NCI-H774 (cell line): ENCODE data around the gene UNC93A.
A peak's percentile ranks its signal among the peaks of the same experiment; 100 is the strongest.
"Not testable (repeated sequence)": the region's sequence is repeated elsewhere in the genome, so short reads cannot be mapped to it uniquely, and the experiment has no call there.

Experiments used
- DNase-seq: peaks from one replicate; lab custom pipeline; 2025; lab: John Stamatoyannopoulos, UW

Gene UNC93A

DNA sequence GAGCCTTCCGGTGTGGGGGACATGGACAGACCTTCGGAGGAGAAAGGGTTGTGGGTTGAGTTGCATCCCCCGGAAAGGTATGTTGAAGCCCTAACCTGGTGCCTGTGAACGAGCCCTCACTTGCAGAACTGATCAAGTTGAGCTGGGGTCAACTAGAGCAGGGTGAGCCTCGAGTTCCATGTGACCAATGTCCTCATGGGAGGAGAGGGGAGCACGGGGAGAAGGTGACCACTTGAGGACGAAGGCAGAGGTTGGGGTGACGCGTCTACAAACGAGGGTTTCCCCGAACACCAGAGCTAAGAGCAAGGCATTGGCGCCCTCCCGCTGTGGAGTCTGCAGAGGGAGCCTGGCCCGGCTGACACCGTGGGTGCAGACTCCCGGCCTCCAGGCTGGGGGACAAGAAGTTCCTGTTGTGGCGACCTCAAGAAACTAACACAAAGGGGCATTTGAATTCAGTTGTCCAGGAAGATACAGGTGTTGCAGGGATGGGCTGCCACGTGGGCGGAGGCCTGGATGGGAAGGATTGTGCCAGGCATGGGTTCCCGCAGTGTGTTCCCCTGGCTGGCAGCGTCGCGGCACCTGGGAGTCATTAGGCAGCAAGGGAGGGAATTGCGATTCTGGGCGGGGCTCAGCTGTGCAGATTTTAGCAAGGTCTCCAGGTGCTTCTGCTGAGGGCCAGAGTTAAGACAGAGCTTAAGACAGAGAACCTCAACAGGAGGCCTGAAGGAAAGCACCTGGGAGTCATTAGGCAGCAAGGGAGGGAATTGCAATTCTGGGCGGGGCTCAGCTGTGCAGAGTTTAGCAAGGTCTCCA is 20.4 kb upstream of the UNC93A start:
- no peak for DNase-seq

DNA sequence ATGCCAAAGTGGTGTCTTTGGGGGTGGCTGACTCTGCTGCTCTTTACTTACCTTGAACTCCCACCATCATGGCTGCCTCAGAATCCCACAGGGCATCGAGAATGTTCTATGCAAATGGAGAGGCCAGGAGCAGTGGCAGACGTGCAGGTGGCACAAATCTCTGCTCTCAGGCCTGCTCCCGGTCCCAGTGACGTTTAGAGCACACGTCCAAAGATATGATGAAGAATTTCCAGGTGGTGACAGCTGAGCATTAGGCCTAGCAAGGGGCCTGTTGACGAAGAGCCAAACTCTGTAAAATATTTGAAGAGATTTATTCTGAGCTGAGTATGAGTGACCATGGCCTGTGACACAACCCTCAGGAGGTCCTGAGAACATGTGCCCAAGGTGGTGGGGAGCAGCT is 19.0 kb upstream of the UNC93A start:
- no peak for DNase-seq

DNA sequence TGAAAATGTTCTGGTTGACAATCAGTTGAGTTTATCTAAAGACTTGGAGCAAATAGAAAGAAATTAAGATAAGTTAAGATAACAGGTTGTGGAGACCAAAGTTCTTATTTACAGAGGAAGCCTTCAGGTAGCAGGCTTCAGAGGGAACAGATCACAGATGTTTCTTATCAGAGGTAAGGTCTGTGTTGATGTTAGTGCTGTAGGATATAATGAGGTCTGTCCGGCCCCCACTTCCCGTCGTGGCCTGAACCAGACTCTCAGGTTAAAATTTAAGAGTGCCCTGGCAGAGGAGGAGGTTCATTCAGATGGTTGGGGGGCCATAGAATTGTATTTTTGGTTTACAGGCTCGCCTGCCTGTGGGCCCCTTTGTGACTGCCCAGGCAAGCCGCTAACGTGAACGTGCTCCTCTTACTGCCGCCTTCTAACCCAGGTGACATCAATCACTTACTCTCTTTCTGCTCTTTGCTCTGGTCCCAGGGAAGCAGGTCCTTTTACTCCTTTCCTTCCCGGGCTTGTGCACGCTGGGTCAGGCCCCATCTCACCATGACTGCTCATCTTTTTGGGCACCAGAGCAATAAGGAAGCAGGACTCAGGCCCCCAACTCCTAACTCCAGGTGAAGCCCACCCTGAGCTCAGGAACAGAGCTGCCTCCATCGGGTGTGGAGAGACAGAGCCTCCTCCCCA is 18.3 kb upstream of the UNC93A start:
- DNase-seq = no peak

DNA sequence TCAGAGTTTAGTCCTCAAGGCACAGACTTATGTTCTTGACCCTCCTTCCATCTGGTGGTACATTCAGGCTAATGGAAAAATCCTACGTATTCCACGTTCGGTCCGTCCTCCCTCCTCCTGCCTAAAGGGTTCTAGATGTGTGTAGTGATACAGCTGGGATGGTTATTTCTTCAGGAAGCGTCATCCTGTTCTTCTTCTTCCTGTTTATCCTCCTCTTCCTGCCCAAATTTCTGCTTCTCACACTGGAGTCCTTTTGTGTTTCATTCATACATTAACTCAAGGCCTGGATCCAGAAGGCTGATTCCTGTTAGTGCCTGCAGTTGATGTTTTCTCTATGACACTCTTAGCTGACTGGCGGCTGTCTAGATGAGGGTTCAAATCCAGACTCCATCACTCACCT is 16.8 kb upstream of the UNC93A start:
- DNase-seq = no peak

DNA sequence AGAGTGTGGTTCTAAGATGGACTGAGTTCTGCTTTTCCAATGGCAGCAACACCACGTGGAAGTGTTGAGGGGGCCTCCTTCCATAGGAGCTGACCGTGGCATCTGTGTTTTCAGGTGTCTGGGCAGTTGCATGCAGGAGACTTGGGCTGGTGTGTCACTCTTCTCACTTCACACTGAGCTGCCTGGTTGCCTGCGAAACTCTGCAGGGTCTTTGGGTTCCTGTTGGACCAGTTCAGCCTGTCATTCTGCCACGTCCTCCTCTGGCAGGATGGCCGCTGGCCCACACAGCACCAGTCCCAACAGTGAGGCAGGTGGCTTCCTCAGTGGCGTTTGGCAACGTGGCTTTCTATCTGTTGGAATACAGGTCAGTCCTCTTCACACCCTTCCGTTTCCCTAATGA is 16.1 kb upstream of the UNC93A start:
- no peak for DNase-seq

DNA sequence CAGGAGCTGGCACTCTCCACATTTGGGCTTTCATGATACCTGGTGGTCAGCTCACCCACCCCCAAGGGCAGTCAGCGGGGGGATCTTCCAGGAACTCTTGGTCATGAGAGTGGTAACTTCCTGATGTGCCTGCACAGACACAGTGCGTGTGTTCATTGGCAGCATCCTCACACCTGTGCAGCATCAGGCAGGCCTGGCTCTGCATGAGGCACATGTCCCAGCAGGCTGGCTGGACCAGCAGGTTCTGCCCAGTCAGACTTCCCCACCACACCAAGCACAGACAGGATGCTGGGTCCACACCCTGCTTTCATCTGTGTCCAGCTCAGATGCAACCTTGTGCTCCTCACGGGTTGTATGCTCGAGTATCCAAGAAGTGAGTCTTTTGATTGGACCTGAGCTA is 15.7 kb upstream of the UNC93A start:
- no peak for DNase-seq

DNA sequence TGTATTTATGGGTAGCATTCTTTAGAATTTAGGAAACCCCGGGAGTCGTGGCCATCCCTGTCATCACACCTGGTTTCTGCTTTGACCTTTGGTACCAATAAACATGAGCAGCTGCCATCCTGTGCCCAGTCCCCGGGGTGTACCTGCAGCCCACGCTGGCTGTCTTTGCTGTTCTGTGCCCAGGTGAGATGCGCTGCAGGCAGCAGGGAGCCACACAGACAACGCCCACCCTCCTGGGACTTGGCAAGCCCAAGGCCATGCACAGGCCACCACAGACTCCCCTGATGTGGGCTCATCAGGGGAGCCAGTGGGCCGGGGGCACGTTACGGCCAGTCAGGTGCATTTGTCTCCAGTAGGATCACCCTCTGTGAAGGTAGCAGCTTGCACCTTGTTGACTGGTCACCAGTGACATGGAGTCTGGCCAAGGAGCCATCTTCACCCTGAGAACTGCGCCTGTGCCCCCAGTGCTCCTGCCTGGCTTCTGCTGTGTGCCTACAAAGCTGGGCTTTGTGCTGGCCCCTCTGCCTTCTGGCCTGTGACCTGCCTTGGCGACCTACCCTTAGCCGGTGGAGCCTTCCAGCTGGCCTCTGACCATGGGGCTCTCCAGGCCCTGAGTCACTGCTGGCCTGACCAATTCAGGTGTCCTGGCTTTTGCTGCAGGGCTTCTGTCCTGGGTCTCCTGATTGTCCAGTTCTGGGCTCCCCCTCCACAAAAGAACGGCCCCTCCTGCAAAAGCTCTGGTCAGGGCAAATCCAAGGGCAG is 14.2 kb upstream of the UNC93A start:
- no peak for DNase-seq

DNA sequence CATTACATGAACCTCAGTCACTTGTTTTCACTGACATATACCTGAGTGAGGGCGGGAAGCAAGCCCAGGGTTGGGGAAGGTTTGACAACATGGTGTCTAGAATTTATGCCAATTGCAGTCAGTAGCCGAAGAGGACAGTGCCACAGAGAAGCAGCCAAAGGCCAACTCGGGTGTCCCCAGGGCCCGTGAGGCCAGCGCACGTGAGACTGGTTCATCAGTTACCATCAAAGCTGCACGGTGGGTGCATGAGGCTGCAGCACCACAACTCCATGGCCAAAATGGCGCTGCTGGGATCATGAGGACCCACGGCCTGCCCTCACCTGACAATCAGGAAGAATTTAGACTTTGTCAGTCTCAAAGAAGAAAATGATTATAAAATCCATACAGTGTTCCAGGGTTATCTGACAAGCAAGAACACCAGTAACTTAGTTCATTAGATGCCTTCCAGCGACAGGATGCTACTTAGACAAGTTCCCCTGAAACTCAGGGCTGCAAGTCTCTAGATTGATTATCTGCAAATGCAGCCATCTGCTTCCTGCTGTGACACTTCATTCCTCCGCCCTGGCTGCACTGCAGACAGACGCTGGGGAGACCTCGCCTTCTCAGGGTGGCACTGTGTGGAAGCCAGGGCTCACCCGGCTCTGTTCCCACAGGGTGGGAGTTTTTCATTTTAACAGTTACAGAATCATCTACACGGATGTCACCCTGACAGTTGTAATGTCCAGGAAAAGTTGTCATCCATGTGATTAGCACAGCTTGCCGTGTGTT is 12.8 kb upstream of the UNC93A start:
- DNase-seq = not testable (repeated sequence)

DNA sequence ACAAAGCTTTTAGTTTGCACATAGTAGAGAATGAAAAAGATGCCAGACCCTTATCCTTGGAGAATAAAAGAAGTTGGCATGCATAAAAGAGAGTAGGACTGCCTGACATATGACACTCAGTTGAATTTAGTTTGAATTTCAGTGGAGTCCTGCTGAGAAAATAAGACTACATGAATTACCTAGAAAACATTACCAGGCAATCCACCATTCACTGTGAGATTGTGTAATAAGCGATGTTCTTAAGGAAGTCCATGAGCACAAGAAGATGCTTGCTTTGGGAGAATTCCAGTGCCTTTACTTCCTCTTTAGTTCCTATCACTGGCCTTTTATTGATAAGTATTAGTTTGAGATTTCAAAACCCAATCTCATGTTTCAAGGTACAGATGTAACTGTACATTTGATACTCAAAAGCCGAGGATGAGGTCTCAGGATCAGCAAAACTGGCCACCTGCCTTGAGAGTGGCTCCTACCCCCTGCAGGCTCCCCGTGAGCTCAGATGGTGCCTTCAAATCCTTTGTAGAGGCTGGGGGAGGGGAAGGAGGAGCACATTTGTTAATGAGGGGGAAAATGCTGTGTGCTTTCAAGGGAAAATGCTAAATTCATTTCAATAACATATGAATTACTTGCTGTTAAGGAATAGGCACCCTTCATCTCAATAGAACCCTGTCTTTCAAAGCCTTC is 11.2 kb upstream of the UNC93A start:
- no peak for DNase-seq

DNA sequence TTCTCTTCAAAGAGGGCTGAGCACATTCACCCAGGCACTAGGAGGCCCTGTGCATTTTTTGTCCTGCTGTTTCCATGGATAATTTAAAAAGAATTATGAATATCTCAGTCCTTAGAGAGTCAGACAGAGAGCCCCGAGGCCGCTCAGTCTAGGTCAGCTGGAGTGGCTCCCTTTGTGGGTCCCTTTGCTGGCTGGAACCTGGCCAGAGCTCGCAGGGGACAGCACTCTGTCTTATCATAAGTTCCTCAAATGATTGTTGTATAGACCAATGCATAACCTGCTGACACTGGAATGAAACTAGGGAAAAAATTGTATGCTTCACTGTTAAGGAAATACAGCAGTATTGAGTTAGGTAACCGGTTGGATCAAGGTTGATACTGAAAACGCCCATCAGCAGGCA is 10.6 kb upstream of the UNC93A start:
- DNase-seq = not testable (repeated sequence)

DNA sequence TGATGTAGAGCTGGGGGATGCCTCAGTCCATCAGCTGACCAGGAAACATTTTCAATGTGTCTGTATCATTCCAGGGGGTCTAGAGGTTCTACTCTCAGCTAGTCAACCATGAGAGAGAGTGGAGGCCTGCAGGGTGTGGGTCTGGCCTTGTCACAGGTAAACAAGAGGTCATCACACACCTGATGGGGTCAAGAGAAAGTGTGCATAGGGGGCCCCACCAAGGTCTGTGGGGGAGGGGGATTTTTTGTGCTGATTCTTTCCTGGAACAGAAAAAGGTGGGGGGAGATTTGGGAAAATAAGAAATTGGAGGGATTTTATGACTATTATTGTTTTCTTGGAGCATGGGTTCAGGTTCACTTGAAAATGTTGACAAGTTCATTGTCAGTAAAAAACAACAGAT is 8.9 kb upstream of the UNC93A start:
- DNase-seq = no peak

DNA sequence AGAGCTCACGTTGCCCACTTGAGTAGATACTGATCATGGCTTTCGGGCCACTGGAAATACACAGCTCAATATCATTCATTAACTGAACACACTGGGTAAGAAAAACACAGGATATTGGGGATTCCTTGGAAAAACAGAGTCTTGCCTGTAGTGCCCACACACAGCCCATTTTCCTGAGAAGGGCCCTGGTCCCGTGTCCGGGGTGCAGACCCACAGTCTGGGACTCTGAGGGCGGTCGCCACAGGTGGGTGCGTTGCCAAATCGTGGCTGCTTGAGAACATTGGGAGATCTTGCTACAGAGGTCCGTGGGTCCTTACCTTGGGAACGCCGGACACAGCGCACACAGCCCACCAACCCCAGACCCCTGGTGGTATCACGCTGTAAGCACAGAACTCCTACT is 6.5 kb upstream of the UNC93A start:
- not testable (repeated sequence) for DNase-seq

DNA sequence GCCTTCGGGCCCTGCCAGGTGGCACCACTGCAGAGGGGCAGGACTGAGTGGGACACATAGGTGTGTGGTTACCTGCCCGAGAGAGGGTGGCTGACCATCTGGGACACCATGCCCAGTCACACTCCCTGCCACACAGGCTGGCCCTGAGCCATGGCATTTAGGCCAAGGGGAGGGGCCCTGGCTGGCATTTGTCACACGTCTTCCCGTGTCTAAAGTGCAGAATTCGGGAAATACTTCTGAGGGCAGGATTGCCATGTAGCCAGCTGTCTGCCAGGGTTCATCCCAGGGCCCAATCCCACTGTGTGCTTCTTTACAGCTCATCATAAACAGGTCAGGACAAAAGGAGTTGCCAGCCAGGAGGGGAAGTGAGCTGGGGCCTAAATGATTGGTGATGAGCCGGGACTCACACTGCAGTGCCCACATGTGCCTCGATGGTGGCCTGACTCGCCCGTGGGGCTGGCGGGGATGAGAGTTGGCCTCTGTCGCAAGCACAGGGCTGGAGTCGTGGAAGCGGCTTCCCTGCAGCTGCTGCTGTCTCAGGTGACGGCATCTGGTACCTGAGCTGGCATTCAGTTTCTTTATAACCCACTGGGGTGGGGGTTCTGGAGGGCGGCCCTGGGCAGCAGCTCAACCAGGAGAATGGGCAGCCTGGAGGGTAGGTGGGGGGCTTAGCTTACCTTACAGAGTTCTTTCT is 5.9 kb upstream of the UNC93A start:
- DNase-seq = no peak

DNA sequence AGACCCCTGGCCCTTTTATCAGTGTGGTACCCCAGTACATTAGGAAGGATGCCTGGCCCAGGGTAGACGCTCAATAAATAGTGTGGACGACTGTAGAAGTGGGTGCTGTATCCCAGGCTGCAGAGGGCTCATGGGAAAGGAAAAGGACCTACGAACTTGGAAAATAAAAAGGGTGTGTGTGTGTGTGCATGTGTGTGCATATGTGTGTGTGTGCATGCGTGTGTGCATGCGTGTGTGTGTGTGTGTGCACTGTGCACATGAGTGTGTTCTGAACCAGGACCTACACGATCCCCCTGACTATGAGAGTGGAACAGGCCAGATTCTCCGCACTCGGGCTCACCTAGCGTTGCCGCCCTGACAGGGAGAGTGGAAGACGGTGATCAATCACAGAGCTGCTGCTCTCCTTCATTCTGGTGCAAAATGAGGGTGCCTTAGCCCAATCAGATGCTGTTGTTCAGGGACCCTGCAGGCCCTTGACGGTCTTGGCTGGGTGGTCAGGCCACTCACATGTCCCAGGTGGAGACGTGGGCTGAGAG is 3.5 kb upstream of the UNC93A start:
- DNase-seq = no peak

DNA sequence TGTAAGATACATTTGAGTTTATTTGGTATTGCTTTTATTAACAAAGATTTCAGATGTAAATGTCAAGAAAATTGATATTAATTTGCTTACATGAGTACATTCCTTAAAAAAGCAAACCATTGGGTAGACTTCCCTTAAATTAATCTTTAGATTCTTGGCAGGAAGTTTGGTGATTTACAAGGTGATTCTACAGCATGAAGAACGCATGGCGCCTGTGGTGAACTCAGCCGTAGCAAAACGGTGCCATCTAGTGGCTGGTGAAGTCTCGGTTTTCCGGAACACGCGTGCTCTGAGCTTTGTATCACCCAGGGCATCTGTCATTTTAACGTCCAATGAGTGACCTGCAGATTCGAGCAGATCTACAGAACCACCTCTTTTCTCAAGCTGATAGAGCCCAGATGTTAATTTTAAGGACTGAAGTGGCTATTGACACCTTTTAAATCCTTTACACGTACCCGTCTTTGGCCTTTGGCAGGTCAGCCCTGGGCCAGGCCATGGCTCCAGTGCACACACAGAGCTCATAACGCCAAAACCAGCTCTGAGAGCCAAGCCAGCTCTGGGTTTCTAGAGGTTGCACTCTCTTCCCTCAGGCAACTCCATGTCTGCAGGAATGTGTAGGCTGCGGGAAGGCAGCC is 2.4 kb upstream of the UNC93A start:
- DNase-seq = peak; percentile 35

DNA sequence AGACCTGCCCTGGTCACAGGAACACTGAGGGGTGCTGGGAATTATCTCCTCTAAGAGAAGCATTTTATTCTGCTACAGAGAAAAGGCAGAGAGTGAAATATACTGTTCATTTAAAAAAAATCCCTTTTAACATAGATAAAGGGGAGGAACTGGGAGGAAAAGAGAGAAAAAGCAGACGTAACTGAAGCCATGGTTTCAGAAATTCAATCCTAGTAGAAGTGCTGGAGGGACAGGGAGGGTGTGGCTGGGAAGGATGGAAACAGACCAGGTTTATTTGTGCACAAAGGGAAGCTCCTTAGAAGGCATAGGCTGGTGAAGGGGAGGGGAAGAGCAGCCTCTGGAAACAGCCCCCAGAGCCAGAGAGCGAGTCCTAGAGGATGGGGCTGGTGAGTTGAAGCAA is 1.8 kb upstream of the UNC93A start:
- DNase-seq = not testable (repeated sequence)

DNA sequence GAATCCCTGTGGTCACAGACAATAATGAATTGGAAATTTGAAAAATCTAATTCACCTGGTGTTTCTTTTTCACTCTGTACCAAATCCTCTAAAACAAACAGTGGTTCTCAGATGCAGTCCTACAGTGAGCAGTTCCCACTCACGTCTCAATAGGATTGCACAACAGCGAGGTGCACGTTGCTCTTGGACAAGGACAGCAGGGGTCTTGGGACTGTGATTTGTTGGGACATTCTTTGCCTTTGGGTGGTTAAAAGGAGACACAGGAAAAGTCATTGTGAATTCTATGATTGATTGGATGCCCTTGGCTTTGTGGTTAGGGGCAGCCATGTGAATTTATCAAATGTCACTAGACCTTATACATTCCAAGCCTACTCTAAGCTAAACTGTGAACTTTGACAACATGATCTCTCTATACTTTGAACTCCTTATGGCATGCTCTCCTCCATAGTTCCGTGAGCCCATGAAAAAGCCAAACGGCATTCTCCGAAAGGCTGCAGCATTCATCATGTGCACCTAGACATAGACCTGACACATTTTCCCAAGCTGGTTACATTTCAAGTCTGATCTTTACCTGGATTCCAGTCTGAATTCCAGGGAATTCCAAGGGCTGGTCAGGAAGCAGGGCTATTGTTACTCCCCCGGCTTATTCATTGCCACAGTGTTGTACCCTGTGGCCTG is 647 bp downstream of the UNC93A start:
- no peak for DNase-seq

DNA sequence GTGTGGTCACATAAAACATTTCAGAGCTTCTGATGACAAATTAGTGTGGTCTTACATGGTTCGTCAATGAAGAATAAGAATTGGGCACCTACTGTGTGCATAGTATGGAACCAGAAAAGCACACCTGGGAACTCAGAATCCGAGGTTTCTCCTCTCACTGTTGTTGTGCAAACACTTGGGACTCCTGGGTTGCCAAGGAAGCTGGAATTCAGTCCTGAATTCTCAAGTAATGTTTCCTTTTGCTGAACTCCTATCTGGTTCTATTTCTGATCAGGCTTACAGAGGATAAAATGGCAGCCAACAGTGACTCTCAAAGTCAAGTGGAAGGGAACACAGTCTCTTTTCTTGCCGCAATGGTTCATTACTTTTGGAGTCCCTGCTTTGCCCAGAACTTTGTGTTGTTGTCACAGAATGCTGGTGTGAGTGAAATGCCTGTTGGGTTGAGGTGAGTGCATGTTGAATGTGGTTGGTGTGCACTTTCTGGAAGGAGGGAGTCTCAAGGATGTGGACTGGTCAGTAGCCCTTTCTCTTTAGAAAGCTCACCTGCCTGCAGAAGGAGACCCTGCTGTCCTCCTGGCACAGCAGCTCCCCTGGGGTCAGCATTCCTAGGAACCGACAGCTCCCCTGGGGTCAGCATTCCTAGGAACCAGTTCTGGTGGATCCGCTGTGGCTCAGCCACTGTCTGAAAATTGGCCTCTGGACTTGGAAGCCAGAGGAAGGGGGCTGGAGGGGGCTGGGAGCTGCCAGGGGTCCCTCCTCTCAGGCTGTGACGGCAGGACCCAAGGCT is 1.4 kb downstream of the UNC93A start:
- no peak for DNase-seq

DNA sequence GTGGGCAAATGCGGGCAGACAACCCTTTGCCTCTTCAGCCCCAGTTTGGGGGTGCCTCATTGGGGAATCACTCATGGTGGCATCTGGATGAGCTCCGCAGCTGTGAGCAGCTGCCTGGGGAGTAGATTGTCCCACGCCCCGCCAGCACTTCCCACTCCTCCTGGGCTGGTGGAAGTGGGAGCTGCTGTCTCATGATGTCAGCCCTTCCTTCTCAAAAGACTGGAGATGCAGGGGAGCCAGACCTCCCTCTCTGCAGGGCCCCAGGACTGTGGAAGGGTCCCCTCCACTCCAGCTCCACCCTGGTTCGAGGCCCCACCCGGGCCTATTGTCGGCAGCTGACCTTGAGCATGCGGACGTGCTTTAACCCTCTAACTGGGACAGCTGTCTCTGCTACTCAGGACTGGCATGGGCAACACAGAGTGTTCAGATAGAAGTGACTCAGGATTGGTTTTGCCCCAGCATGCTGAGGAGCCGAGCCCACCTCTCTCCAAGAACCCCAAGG is 2.0 kb downstream of the UNC93A start:
- no peak for DNase-seq
